Sigmoid colon (tissue), 4 donors: Measurements from ENCODE around the gene GJA9.

Experiments used
- CTCF ChIP-seq, 4 experiments: fragments of 450-650 bp in 3 of 4; fragments of 200-600 bp in 1 of 4; IDR thresholded peaks; one replicate each; pipeline ENCODE4 v1.5.1; 2016 to 2019; ENCODE audit warnings: antibody characterized with exemption in 4 of 4, mild to moderate bottlenecking in 3 of 4, moderate library complexity in 2 of 4
- POLR2A ChIP-seq, 2 donors: fragments of 450-650 bp; IDR thresholded peaks; one replicate each; pipeline ENCODE4 v1.6.1; 2016; ENCODE audit warnings: antibody characterized with exemption in 2 of 2, mild to moderate bottlenecking in 2 of 2, moderate library complexity in 2 of 2
- POLR2AphosphoS5 ChIP-seq, 4 donors: sonication (generic); formaldehyde crosslinking; IDR thresholded peaks; one replicate each; pipeline ENCODE4 v1.6.1; 2017; ENCODE audit warnings: antibody characterized with exemption in 4 of 4

- TF ChIP-seq POLR2A (IDR thresholded peaks at IDR 0.05) = no peak
- TF ChIP-seq CTCF (IDR thresholded peaks at IDR 0.05) = no peak
- TF ChIP-seq POLR2AphosphoS5 (IDR thresholded peaks at IDR 0.05) = no peak
These were observed 8.9 kb downstream of the GJA9 start for GRCh38 chr1:38872401-38873026.
